DOHH2 (cell line): ENCODE measurements around the gene TRMT11.

Experiments used
- H3F3A ChIP-seq: fragments of 200-600 bp; sonication (generic), shearing (Covaris generic); 2 replicates; pipeline ENCODE4 v1.6.0; 2016; ENCODE audit warnings: antibody characterized with exemption, mild to moderate bottlenecking; ENCODE audit not compliant: control insufficient read depth, insufficient read depth
- H3K27ac ChIP-seq: fragments of 200-600 bp; sonication (generic); 2 replicates; pipeline ENCODE4 v1.5.1; 2014; ENCODE audit warnings: low read depth, mild to moderate bottlenecking, low read length, moderate library complexity
- H3K27me3 ChIP-seq: fragments of 200-600 bp; sonication (generic); 2 replicates; pipeline ENCODE4 v1.6.1; 2014; ENCODE audit warnings: mild to moderate bottlenecking, low read length, mixed read lengths; ENCODE audit not compliant: control insufficient read depth
- H3K36me3 ChIP-seq: fragments of 200-600 bp; sonication (generic); 2 replicates; pipeline ENCODE4 v1.6.1; 2014; ENCODE audit warnings: mild to moderate bottlenecking, low read length, moderate library complexity, mixed read lengths; ENCODE audit not compliant: control insufficient read depth
- H3K4me1 ChIP-seq: fragments of 200-600 bp; sonication (generic); 2 replicates; pipeline ENCODE4 v1.6.1; 2014; ENCODE audit warnings: mild to moderate bottlenecking, low read length, mixed read lengths; ENCODE audit not compliant: control insufficient read depth
- H3K4me2 ChIP-seq: fragments of 200-600 bp; sonication (generic); 2 replicates; pipeline ENCODE4 v1.6.0; 2014; ENCODE audit warnings: mild to moderate bottlenecking, low read length, moderate library complexity
- H3K4me3 ChIP-seq: fragments of 200-600 bp; sonication (generic); 2 replicates; pipeline ENCODE4 v1.5.1; 2014; ENCODE audit warnings: mild to moderate bottlenecking, low read length, mixed read lengths
- H3K79me2 ChIP-seq: fragments of 200-600 bp; sonication (generic); 2 replicates; pipeline ENCODE4 v1.6.1; 2014; ENCODE audit warnings: mild to moderate bottlenecking, low read length, mixed read lengths; ENCODE audit not compliant: control insufficient read depth
- H3K9me2 ChIP-seq: fragments of 200-600 bp; sonication (generic); replicated peaks from 2 replicates; pipeline ENCODE4 v1.6.1; 2014; ENCODE audit warnings: mild to moderate bottlenecking, low read length, mixed read lengths; ENCODE audit not compliant: control insufficient read depth
- H3K9me3 ChIP-seq: fragments of 200-600 bp; sonication (generic); 2 replicates; pipeline ENCODE4 v1.6.1; 2014; ENCODE audit warnings: antibody characterized with exemption, low read length, mixed read lengths; ENCODE audit not compliant: control insufficient read depth, insufficient read depth
- H4K20me1 ChIP-seq: fragments of 200-600 bp; sonication (generic); 2 replicates; pipeline ENCODE4 v1.6.0; 2014; ENCODE audit warnings: low read depth, mild to moderate bottlenecking, antibody characterized with exemption, low read length, moderate library complexity; ENCODE audit not compliant: control insufficient read depth, insufficient read depth
- CTCF ChIP-seq: fragments of 200-600 bp; sonication (generic); IDR thresholded peaks from one replicate; pipeline ENCODE4 v1.5.1; 2014; ENCODE audit warnings: antibody characterized with exemption, mild to moderate bottlenecking, low read depth, low read length; ENCODE audit not compliant: poor library complexity, severe bottlenecking
- EZH2phosphoT487 ChIP-seq: fragments of 200-600 bp; sonication (generic); IDR thresholded peaks from 2 replicates; pipeline ENCODE4 v1.6.1; 2017; ENCODE audit warnings: borderline replicate concordance, mild to moderate bottlenecking, antibody characterized with exemption, low read length, moderate library complexity, mixed read lengths

Gene TRMT11

GRCh38 chr6:125944434-125944816 lies 41.9 kb upstream of the TRMT11 start:
- Histone ChIP-seq H3K4me2 (peak overlapping the region; percentile 20), H3K27ac (no peak overlapping the region)

GRCh38 chr6:125944896-125945295 lies 41.4 kb upstream of the TRMT11 start:
- no peaks in the 10 kb centered on the region for H3F3A ChIP-seq
- H3K9me2 ChIP-seq = no peaks in the 10 kb centered on the region; the same call in 1 of the 2 replicates
- no peaks in the 10 kb centered on the region for H3K9me3 ChIP-seq
- no peaks in the 10 kb centered on the region for H4K20me1 ChIP-seq
- no peak for TF ChIP-seq CTCF
- TF ChIP-seq EZH2phosphoT487 = no peak
- H3K27me3 ChIP-seq = no peaks in the 10 kb centered on the region
- no peak overlapping the region for H3K4me3 ChIP-seq
- H3K27ac ChIP-seq = no peak overlapping the region
- H3K79me2 ChIP-seq = no peaks in the 10 kb centered on the region
- H3K4me1 ChIP-seq = peaks cover 15% of the 10 kb centered on the region
- no peak overlapping the region for H3K4me2 ChIP-seq
- H3K36me3 ChIP-seq = no peaks in the 10 kb centered on the region

More at GRCh38 chr6:125944434-125944816, 41.9 kb upstream of the TRMT11 start:
- no peaks in the 10 kb centered on the region; the same call in 1 of the 2 replicates for H3K9me2 ChIP-seq
- H4K20me1 ChIP-seq = no peaks in the 10 kb centered on the region
- no peaks in the 10 kb centered on the region for H3F3A ChIP-seq
- no peak overlapping the region for H3K4me3 ChIP-seq
- no peaks in the 10 kb centered on the region for H3K9me3 ChIP-seq
- H3K4me1 ChIP-seq = peaks cover 15% of the 10 kb centered on the region
- TF ChIP-seq EZH2phosphoT487 = no peak
- TF ChIP-seq CTCF = no peak
- H3K36me3 ChIP-seq = no peaks in the 10 kb centered on the region
- no peaks in the 10 kb centered on the region for H3K27me3 ChIP-seq
- H3K79me2 ChIP-seq = no peaks in the 10 kb centered on the region

- Histone ChIP-seq H3K27ac (no peak overlapping the region), H4K20me1 (no peaks in the 10 kb centered on the region), H3K9me2 (no peaks in the 10 kb centered on the region; the same call in 1 of the 2 replicates), H3K4me1 (peaks cover 15% of the 10 kb centered on the region), H3F3A (no peaks in the 10 kb centered on the region), H3K9me3 (no peaks in the 10 kb centered on the region), H3K4me2 (no peak overlapping the region), H3K27me3 (no peaks in the 10 kb centered on the region), H3K79me2 (no peaks in the 10 kb centered on the region), H3K36me3 (no peaks in the 10 kb centered on the region), H3K4me3 (no peak overlapping the region)
- TF ChIP-seq CTCF (no peak), EZH2phosphoT487 (no peak)
Measured at GRCh38 chr6:125945378-125946141, 40.8 kb upstream of the TRMT11 start.
